ENCODE measurements around the gene KRTAP10-8. TPM values are rescaled to one million over a fixed set of nuclear protein-coding genes. Genes with fewer than 3 reads are reported as not detected.
"Not testable (repeated sequence)": the region's sequence is repeated elsewhere in the genome, so short reads cannot be mapped to it uniquely, and the experiment has no call there.

KRTAP10-8 gene
- total RNA-seq, 2 experiments from 2014 or later = not detected

DNA sequence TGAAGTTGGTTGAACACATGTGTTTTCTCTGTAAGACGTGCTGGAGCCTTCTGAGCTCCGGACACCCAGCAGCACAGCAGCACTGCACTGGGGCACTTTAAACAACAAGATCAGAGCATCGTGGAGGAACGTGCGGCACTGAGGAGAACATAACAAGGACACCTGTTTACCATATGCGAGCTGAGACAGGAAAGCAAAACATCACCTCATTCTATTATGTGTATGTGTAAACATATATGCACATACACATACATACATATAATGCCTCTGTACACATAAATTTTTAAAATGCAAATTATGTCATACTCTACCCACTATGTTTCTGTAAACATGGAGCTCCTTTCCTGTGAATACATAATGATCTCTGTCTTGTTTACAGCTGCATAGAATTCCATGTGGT lies 16.4 kb upstream of the KRTAP10-8 start:
- CTCF ChIA-PET = no interaction called here
- POLR2A ChIA-PET = no interaction called here

DNA sequence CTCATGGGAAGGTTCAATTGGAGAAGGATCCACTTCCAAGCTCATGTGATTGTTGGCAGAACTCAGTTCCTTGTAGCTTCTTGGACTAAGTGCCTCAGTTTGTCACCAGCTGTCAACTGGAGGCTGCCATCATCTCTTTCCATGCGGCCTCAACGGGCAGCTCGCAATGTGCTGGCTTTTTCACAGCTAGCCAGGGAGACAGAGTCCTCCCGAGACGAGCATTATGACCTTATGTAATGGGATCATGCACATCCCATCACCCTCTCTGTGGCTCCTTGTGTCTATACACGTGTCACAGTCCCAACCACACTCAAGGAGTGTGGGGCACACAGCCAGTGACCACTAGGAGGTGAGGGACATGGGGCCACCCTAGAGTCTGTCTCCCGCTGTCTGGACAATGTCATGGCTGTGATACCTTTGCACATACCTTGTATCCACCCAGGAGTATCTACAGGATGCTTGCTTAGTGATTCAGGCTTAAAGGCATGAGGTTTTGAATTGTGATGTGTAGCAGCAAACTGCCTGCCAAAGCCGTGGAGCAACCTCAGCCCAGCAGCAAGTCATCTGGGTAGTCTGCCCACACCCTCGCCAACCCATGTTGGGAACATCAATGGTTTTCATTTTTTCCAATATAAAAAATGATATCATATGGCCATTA lies 15.7 kb upstream of the KRTAP10-8 start:
- POLR2A ChIA-PET = no interaction called here
- CTCF ChIA-PET = no interaction called here

DNA sequence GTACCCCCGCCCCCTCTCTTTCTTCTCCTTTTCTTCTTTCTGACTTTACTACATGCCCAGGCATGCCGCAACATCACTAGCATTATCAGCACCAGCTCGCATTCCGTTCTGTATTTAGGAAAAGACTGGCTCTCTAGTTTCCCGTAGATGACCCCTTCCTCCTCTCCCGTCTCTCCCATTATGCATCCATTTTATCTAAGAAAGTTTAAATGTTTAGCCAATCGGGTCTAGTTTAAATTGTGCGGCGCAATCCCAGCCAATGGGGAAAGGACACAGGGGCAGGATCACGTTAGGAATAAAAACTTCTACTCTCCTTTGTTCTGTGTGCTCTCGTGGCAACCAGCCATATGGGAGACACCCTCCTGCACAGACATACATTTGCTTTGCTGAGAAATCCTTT lies 13.8 kb upstream of the KRTAP10-8 start:
- ChIA-PET CTCF (no interaction called here), POLR2A (no interaction called here)

DNA sequence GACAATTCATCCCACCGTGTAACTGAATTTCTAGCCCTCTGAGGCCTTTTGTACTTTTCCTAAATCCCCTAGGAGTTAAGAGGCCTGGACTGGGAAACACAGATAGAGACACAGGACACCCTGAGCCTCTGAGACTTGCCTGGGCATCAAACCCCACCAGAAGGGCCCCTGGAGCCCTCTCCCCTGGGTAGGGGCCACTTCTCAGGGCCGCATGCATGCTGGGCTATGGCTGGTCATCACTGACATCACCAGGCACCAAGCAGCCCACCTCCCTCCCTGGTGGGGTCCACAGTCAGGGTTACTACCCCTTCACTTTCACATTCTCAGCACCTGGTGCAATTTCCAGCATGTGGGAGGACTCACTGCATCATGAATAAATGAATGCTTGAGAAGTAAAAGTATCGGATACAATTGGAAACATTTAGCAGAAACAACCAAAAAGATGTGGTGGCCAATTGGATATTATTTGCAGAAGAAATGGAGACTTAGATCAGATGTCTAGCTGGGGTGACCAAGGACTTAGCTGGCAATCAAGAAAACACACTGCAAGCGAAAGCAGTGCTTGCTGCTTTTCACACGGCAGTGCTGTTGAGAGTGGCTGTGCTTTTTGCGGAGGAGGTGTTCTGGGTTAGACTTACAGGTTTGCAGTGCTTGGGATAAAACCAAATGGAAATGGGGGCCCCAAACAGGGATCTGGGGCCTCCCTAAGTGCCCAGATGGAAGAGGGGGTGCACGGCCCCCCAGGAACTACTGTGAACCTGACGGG lies 12.4 kb upstream of the KRTAP10-8 start:
- ChIA-PET POLR2A (no interaction called here), CTCF (no interaction called here)

DNA sequence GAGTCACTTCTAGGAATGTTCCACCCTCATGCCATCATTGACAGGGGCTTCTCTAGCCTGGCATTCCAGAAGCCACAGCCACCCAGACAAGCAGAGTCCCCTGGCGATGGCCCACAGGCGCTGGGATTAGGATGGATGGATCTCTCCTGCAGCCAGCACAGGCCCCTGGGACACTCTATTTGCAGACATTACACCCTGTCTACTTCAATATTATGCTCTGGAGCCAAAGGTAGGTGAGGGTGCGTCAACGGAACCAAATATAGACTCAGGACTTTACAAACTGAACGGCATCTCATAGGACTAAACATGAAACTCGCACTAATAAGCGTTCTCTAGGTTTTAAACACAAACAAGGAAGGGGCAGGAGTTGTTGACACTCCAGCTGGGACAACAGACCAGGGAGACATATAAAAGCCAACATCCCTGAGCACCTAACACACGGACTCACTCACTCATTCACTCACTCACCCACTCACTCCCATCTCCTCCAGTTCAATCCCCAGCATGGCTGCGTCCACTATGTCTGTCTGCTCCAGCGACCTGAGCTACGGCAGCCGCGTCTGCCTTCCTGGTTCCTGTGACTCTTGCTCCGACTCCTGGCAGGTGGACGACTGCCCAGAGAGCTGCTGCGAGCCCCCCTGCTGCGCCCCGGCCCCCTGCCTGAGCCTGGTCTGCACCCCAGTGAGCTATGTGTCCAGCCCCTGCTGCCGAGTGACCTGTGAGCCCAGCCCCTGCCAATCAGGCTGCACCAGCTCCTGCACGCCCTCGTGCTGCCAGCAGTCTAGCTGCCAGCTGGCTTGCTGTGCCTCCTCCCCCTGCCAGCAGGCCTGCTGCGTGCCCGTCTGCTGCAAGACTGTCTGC lies 11.5 kb upstream of the KRTAP10-8 start, which contains the start of gene KRTAP10-7:
TSS of gene KRTAP10-7 (plus strand) at position 480 of the 861 bp plus-strand sequence. CDS start at position 505, 25 bp downstream.
- POLR2A ChIA-PET, CTCF ChIA-PET: not testable (repeated sequence)

DNA sequence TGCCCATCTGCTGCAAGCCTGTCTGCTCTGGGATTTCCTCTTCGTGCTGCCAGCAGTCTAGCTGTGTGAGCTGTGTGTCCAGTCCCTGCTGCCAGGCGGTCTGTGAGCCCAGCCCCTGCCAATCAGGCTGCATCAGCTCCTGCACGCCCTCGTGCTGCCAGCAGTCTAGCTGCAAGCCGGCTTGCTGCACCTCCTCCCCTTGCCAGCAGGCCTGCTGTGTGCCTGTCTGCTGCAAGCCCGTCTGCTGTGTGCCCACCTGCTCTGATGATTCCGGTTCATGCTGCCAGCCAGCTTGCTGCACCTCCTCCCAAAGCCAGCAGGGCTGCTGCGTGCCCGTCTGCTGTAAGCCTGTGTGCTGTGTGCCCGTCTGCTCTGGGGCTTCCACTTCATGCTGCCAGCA lies 10.8 kb upstream of the KRTAP10-8 start:
- CTCF ChIA-PET, POLR2A ChIA-PET: not testable (repeated sequence)

DNA sequence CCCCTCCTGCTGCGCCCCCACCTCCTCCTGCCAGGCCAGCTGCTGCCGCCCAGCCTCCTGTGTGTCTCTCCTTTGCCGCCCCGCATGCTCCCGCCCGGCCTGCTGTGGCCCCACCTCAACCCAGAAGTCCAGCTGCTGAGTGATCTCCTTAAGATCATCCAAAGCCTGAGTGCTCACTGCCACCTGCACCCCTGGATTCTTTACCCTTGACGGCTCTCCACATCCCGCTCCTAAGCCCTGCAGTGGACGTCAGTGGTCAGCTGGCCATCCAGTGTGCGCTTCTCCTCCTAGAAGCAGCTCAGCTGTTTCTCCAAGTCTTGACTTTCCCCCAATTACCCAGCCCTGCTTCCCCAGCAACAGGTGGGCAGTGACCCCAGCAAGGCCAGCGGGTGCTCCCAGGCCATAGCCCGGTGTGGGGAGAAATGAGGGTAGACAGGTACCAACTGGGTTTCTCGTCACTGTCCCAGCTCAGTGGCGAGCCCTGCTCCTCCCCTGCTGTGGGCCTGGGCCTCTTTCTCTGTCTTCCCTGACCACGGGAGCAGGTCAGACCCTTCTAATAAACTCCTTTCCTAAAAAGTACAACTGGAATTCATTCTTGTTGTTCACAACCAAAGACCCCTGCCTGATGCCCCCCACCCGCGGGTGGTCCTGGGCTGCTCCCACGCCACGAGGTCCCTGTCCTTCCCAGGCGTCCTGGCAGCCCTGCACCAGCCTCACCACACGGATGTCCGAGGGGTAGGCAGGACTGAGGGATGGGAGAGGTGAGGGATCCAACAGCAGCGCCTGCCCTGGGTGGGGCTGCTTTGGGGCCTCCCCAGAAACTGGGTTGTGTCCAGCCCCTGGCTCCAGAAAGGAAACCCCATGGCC lies 10.1 kb upstream of the KRTAP10-8 start:
- CTCF ChIA-PET = no interaction called here
- POLR2A ChIA-PET = no interaction called here

DNA sequence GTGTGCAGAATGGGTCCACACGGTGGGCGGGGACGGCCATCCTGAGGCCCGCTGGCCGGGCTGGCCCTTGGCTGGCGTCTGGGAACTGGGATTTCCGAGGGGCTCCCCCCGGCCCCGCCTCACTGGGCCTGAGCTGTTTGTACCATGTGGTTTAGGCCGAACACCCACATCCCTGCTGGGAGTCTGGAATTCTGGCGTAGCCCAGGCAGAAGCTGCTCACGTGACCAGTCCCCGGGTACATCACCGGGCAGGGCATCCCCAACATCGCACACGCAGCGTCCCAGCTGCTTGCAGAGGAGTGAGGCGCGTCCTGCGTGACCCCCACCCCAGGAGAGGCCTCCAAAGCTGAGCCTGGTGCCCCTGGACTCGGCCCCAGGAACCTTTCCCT lies 9.4 kb upstream of the KRTAP10-8 start:
- POLR2A ChIA-PET = no interaction called here
- CTCF ChIA-PET = no interaction called here

DNA sequence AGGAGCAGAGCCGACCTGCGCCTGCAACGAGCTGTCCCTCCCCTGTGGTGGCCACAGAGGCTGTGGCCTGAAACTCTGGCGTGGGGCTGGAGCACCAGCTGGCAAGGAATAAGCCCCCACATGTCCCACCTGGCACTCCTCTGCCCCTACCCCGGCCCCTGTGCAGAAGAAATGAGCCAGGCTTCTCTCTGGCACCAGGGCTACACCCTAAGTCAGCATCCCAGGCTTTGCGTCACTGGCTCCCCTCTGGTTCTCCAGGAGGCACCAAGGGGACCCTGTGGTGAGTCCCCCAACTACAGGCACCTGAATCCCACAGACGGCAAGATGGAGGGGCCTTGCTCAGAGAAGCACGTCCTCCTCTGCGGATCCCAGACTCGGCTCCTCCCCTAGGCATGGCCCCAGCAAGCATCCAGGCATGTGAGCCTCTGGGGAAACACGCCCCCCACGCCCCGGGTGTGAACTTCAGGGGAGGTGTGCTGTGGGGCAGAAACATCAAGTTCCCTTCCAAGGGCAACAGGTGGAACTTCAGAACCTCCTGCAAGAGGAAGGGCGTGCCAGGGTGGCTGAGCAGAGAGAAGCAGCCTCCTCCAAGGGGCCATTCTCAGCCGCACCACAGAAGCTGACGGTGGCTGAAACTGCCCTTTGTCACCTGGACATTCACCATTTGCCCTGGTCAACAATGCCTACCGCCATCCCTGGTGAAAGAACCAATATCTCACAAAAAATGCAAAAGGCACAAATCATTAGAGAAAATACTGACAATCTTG lies 8.6 kb upstream of the KRTAP10-8 start:
- CTCF ChIA-PET = no interaction called here

DNA sequence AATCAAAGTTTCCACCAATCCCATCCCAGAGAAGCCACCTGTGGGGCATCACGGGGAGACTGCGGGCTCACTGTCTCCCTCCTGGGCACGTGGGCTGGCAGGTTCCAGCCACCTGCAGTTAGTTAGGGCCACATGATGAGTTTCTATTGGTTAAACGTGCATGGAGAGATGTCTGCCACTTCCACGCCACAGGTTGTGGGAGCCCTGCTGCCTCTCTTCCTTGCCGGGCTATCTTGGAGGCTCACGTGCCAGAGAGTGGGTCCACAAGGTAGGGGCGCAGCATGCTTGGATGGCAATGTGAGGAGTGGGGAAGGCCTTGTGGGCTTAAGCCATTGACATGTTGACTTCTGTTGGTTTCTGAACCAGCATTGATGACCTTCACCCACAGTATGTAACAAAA lies 8.0 kb upstream of the KRTAP10-8 start:
- CTCF ChIA-PET = no interaction called here
- POLR2A ChIA-PET = no interaction called here

More for the DNA sequence above, 8.6 kb upstream of the KRTAP10-8 start:
- POLR2A ChIA-PET = no interaction called here

DNA sequence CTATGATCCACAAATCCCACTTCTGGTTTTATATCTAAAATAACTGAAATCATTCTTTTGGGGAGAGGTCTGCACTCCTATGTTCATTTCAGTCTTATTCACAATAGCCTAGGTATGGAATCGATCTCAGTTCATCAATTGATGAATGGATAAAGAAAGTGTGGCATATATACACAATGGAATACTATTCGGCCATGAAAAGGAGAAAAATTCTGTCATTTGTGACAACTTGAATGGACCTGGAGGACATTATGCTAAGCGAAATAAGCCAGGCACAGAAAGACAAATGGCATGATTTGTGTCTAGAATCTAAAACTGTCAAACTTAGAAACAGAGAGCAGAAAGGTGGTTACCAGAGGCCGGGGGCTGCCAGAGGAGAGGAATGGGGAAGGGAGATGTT lies 5.4 kb upstream of the KRTAP10-8 start:
- ChIA-PET CTCF (no interaction called here), POLR2A (no interaction called here)

DNA sequence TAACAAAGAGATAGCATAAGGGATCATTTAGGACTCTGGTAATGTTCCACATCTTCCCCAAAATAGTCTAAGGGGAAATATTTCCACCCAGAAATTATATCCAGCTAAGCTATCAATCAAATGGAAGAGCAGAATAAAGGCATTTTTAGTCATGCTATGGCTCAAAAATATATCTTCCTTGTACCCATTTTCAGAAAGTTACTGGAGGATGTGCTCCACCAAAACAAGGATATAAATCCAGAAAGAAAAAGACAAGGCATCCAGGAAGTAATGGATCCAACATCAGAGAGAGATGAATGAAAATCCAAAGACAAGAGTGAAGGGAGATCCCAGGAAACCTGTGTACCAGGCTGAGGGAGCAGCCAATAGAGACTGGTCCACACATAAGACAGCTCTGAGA lies 2.7 kb upstream of the KRTAP10-8 start:
- CTCF ChIA-PET = no interaction called here

DNA sequence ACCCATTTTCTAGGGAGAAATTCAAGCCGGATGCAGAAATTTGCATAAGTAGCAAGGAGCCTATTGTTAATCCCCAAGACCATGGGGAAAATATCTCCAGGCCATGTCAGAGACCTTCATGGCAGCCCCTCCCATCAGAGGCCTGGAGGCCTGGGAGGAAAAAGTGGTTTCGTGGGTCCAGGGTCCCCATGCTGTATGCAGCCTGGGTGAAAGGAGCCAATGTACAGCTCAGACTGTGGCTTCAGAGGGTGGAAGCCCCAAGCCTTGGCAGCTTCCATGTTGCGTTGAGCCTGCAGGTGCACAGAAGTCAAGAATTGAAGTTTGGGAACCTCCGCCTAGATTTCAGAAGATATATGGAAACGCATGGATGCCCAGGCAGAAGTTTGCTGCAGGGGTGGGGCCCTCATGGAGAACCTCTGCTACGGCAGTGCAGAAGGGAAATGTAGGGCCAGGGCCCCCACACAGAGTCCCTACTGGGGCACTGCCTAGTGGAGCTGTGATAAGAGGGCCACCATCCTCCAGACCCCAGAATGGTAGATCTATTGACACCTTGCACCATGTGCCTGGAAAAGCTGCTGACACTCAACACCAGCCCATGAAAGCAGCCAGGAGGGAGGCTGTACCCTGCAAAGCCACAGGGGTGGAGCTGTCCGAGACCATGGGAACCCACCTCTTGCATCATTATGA lies 1.6 kb upstream of the KRTAP10-8 start:
- CTCF ChIA-PET, POLR2A ChIA-PET: not testable (repeated sequence)

More for the DNA sequence above, 2.7 kb upstream of the KRTAP10-8 start:
- POLR2A ChIA-PET = no interaction called here

DNA sequence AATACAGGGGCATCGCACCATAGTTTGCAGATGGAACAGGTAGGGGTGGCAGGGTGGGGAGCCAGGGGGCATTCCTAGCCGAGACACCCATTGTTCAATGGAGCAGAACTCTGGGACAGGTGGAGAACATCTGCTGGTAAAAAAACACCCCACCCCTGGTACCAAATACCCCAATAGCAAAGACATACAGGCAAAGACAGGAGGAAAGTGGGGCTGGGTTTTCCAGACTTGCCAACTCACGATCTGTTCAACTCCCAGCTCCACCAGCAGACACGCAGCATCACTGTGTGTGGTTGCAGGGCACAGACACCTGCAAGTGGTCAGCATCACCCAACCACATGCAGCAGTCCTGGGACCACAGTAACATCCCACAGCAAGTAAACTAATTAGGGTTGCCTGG lies 328 bp upstream of the KRTAP10-8 start:
- POLR2A ChIA-PET = no interaction called here
- CTCF ChIA-PET = no interaction called here

DNA sequence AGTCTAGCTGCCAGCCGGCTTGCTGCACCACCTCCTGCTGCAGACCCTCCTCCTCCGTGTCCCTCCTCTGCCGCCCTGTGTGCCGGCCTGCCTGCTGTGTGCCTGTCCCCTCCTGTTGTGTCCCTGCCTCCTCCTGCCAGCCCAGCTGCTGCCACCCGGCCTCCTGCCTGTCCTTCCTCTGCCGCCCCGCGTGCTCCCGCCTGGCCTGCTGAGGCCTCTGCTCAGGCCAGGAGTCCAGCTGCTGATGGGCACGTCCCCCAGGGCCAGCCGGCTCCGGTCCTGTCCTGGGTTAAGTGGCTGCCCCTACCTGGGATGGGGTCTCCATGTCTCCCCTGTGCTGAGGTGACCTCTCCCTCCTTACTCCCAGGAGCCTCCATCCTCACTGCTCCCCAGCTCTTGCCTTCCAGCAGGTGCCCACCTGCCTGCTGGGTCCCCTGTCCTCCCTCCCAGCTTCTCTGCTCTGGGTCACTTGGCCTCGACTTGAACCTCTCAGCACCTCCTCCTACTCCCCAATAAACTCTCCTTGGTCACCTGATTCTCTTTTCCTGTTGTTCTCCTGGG lies 870 bp downstream of the KRTAP10-8 start:
- ChIA-PET POLR2A (no interaction called here), CTCF (no interaction called here)

DNA sequence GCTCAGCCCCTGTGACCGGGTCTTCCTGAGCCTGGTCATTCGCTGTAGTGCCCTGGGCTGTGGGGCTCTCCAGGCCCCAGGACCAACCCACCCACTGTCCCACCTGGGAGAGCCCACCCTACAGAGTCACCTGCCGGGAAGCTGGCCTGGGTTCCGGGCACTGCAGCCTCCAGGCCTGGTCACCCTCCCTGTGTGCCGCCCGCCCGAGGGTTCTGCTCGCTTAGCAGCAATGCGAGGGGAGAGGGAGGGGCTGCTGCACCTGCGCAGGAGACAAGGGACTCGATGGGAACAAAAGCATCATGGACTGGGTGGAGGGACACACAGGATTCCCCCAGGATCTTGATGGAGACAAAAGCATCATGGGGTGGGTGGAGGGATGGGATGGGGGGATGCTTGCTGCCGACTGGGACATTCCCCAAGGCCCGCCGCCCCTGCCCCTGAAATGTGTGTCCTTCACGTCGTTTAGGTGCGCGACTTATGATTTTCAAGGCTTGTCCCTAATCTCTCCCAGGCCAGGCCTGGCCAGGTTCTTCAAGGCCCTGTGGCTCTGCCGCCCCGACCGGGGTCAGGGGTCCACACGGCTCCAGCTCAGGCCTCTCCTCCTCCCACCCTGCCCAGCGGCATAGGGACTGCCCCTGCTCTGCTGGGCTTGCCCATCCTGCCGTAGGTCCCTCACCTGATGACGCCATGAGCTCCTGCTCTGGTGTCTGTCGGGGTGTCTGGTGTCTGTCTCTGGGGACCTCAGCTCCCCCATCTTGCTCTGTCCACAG lies 1.7 kb downstream of the KRTAP10-8 start:
- POLR2A ChIA-PET = no interaction called here

DNA sequence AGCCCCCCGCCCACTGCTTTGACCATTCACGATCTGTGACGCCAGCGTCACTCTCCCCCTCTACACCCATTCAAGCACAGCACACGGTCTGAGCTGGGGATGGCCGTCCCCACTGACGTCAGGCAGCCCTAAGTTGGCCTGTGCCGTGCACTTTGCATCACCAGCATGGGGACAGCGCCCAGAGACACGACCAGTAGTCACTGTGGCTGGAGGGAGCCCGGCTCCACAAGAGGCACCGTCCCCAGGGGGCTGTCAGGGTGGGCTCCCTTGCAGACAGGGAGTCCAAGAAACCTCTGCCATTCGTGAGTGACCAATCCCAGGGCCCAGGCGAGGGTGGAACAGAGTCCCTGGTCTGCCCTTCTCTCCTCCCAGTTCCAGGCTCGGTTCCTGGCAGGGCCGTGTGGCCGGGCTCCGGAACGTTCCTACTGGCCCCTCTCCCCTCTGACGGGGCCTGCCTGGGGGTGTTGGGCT lies 2.3 kb downstream of the KRTAP10-8 start:
- CTCF ChIA-PET = no interaction called here
- POLR2A ChIA-PET = no interaction called here

More for the DNA sequence above, 1.7 kb downstream of the KRTAP10-8 start:
- CTCF ChIA-PET = no interaction called here

DNA sequence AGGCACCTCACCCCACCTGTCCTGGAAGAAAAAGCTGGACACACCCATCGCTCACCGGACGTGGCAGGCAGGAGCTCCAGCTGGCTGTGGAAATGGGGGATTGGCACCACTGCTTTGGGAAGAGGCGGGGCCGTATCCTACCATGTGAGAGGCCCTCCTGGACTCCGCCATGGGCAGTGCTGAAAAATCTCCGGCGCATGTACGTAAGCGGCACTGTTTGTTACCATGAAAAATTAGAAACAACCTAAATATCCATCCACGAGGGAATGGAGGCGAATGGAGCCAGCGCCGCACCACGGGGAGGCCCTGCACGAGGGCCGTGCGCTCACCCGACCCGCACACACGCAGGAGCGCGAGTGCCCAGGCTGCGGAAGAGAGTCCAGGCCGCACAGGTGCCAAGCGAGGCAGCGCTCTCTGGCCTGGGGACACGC lies 3.1 kb downstream of the KRTAP10-8 start:
- ChIA-PET POLR2A (no interaction called here), CTCF (no interaction called here)

Measured in activated CD8-positive, alpha-beta memory T cell treated with anti-CD3 and anti-CD28 coated beads for 36 hours (primary cell).